ENCODE results near the gene GALK1. TPM values are rescaled to one million over a fixed set of nuclear protein-coding genes. Genes with fewer than 3 reads are reported as not detected.

The GALK1 gene
- total RNA-seq, 1 donor from 2014 or later = 63.7 TPM

- Mint-ChIP-seq H3K27ac (no peak overlapping the region), H3K4me1 (ENCODE audit: low read depth) (peaks cover 10% of the 10 kb centered on the region), H3K4me3 (ENCODE audit: low read depth) (no peak overlapping the region), H3K9me3 (no peaks in the 10 kb centered on the region), H3K36me3 (ENCODE audit: low read depth) (no peaks in the 10 kb centered on the region), H3K27me3 (ENCODE audit: low read depth) (peaks cover 3% of the 10 kb centered on the region)
- intact Hi-C loops (cut with micrococcal nuclease) = loop anchor here (1.0 to 5.0 kb wide), 3 partner anchors 75 to 162 kb away; partner anchors contain the start of genes MYO15B and SMIM5
- DNase-seq (ENCODE audit: low spot score) = peak; percentile 76
Measured at GRCh38 chr17:75749545-75750389, 15.2 kb downstream of the GALK1 start.

- H3K27me3 Mint-ChIP-seq (ENCODE audit: low read depth) = peaks cover 3% of the 10 kb centered on the region
- H3K36me3 Mint-ChIP-seq (ENCODE audit: low read depth) = no peaks in the 10 kb centered on the region
- peaks cover 8% of the 10 kb centered on the region for H3K4me1 Mint-ChIP-seq (ENCODE audit: low read depth)
- H3K9me3 Mint-ChIP-seq = no peaks in the 10 kb centered on the region
- intact Hi-C loops (cut with micrococcal nuclease) = loop anchor here (2.0 to 5.0 kb wide), 2 partner anchors 74 to 161 kb away; partner anchors contain the start of gene MYO15B
- no peak for DNase-seq (ENCODE audit: low spot score)
- H3K4me3 Mint-ChIP-seq (ENCODE audit: low read depth) = no peak overlapping the region
- H3K27ac Mint-ChIP-seq = no peak overlapping the region
Measured at GRCh38 chr17:75748706-75749105, 16.3 kb downstream of the GALK1 start.

- Mint-ChIP-seq H3K36me3 (ENCODE audit: low read depth) (no peaks in the 10 kb centered on the region), H3K4me3 (ENCODE audit: low read depth) (no peak overlapping the region), H3K4me1 (ENCODE audit: low read depth) (peaks cover 3% of the 10 kb centered on the region), H3K27me3 (ENCODE audit: low read depth) (peaks cover 3% of the 10 kb centered on the region), H3K27ac (no peak overlapping the region), H3K9me3 (no peaks in the 10 kb centered on the region)
- no peak for DNase-seq (ENCODE audit: low spot score)
- intact Hi-C loops (cut with micrococcal nuclease) = no loop called here
Measured at GRCh38 chr17:75743625-75744206, 21.3 kb downstream of the GALK1 start.

- H3K4me1 Mint-ChIP-seq (ENCODE audit: low read depth) = peaks cover 6% of the 10 kb centered on the region
- H3K9me3 Mint-ChIP-seq = no peaks in the 10 kb centered on the region
- intact Hi-C loops (cut with micrococcal nuclease) = no loop called here
- H3K36me3 Mint-ChIP-seq (ENCODE audit: low read depth) = no peaks in the 10 kb centered on the region
- DNase-seq (ENCODE audit: low spot score) = no peak
- no peak overlapping the region for H3K4me3 Mint-ChIP-seq (ENCODE audit: low read depth)
- no peaks in the 10 kb centered on the region for H3K27me3 Mint-ChIP-seq (ENCODE audit: low read depth)
- H3K27ac Mint-ChIP-seq = no peak overlapping the region
Measured at GRCh38 chr17:75742337-75742736, 22.7 kb downstream of the GALK1 start.

- peaks cover 6% of the 10 kb centered on the region for H3K4me1 Mint-ChIP-seq (ENCODE audit: low read depth)
- DNase-seq (ENCODE audit: low spot score) = no peak
- no peak overlapping the region for H3K4me3 Mint-ChIP-seq (ENCODE audit: low read depth)
- no peak overlapping the region for H3K27ac Mint-ChIP-seq
- no peaks in the 10 kb centered on the region for H3K27me3 Mint-ChIP-seq (ENCODE audit: low read depth)
- intact Hi-C loops (cut with micrococcal nuclease) = no loop called here
- no peaks in the 10 kb centered on the region for H3K36me3 Mint-ChIP-seq (ENCODE audit: low read depth)
- H3K9me3 Mint-ChIP-seq = no peaks in the 10 kb centered on the region
Measured at GRCh38 chr17:75740631-75741077, 24.3 kb downstream of the GALK1 start.

- Mint-ChIP-seq H3K27ac (no peak overlapping the region), H3K4me1 (ENCODE audit: low read depth) (peaks cover 6% of the 10 kb centered on the region), H3K4me3 (ENCODE audit: low read depth) (no peak overlapping the region), H3K27me3 (ENCODE audit: low read depth) (no peaks in the 10 kb centered on the region), H3K9me3 (no peaks in the 10 kb centered on the region), H3K36me3 (ENCODE audit: low read depth) (no peaks in the 10 kb centered on the region)
- DNase-seq (ENCODE audit: low spot score) = no peak
- intact Hi-C loops (cut with micrococcal nuclease) = no loop called here
Measured at GRCh38 chr17:75740215-75740614, 24.8 kb downstream of the GALK1 start.

GRCh38 chr17:75739801-75740200 is 25.2 kb downstream of the GALK1 start:
- intact Hi-C loops (cut with micrococcal nuclease) = no loop called here
- DNase-seq (ENCODE audit: low spot score) = no peak
- Mint-ChIP-seq H3K27ac (no peak overlapping the region), H3K27me3 (ENCODE audit: low read depth) (no peaks in the 10 kb centered on the region), H3K9me3 (no peaks in the 10 kb centered on the region), H3K4me1 (ENCODE audit: low read depth) (peaks cover 6% of the 10 kb centered on the region), H3K36me3 (ENCODE audit: low read depth) (no peaks in the 10 kb centered on the region), H3K4me3 (ENCODE audit: low read depth) (no peak overlapping the region)

- Mint-ChIP-seq H3K27ac (no peak overlapping the region), H3K4me1 (ENCODE audit: low read depth) (peaks cover 7% of the 10 kb centered on the region), H3K27me3 (ENCODE audit: low read depth) (no peaks in the 10 kb centered on the region), H3K9me3 (no peaks in the 10 kb centered on the region), H3K4me3 (ENCODE audit: low read depth) (no peak overlapping the region), H3K36me3 (ENCODE audit: low read depth) (no peaks in the 10 kb centered on the region)
- intact Hi-C loops (cut with micrococcal nuclease) = no loop called here
- DNase-seq (ENCODE audit: low spot score) = no peak
Measured at GRCh38 chr17:75739174-75739573, 25.8 kb downstream of the GALK1 start.

GRCh38 chr17:75738218-75738802 is 26.7 kb downstream of the GALK1 start:
- DNase-seq (ENCODE audit: low spot score) = no peak
- intact Hi-C loops (cut with micrococcal nuclease) = no loop called here
- Mint-ChIP-seq H3K4me1 (ENCODE audit: low read depth) (peaks cover 7% of the 10 kb centered on the region), H3K27me3 (ENCODE audit: low read depth) (no peaks in the 10 kb centered on the region), H3K36me3 (ENCODE audit: low read depth) (no peaks in the 10 kb centered on the region), H3K9me3 (no peaks in the 10 kb centered on the region), H3K4me3 (ENCODE audit: low read depth) (no peak overlapping the region), H3K27ac (peak overlapping the region; percentile 76)

GRCh38 chr17:75737133-75737962 is 27.6 kb downstream of the GALK1 start:
- DNase-seq (ENCODE audit: low spot score) = no peak
- no peak overlapping the region for H3K27ac Mint-ChIP-seq
- intact Hi-C loops (cut with micrococcal nuclease) = no loop called here
- H3K36me3 Mint-ChIP-seq (ENCODE audit: low read depth) = no peaks in the 10 kb centered on the region
- no peaks in the 10 kb centered on the region for H3K9me3 Mint-ChIP-seq
- peaks cover 7% of the 10 kb centered on the region for H3K4me1 Mint-ChIP-seq (ENCODE audit: low read depth)
- no peak overlapping the region for H3K4me3 Mint-ChIP-seq (ENCODE audit: low read depth)
- H3K27me3 Mint-ChIP-seq (ENCODE audit: low read depth) = no peaks in the 10 kb centered on the region

GRCh38 chr17:75736173-75736835 is 28.7 kb downstream of the GALK1 start:
- no peak for DNase-seq (ENCODE audit: low spot score)
- Mint-ChIP-seq H3K27me3 (ENCODE audit: low read depth) (no peaks in the 10 kb centered on the region), H3K27ac (no peak overlapping the region), H3K36me3 (ENCODE audit: low read depth) (no peaks in the 10 kb centered on the region), H3K4me1 (ENCODE audit: low read depth) (peaks cover 7% of the 10 kb centered on the region), H3K4me3 (ENCODE audit: low read depth) (no peak overlapping the region), H3K9me3 (no peaks in the 10 kb centered on the region)
- intact Hi-C loops (cut with micrococcal nuclease) = no loop called here

GRCh38 chr17:75734674-75735294 is 30.2 kb downstream of the GALK1 start:
- H3K4me3 Mint-ChIP-seq (ENCODE audit: low read depth) = no peak overlapping the region
- H3K9me3 Mint-ChIP-seq = no peaks in the 10 kb centered on the region
- no peaks in the 10 kb centered on the region for H3K36me3 Mint-ChIP-seq (ENCODE audit: low read depth)
- no peak overlapping the region for H3K27ac Mint-ChIP-seq
- H3K4me1 Mint-ChIP-seq (ENCODE audit: low read depth) = peaks cover 7% of the 10 kb centered on the region
- no peaks in the 10 kb centered on the region for H3K27me3 Mint-ChIP-seq (ENCODE audit: low read depth)
- DNase-seq (ENCODE audit: low spot score) = no peak
- intact Hi-C loops (cut with micrococcal nuclease) = no loop called here
